NT2/D1 (cell line): Measurements from ENCODE around the gene AK3.

Experiments
- YY1 ChIP-seq: IDR thresholded peaks from 2 replicates; pipeline ENCODE4 v1.6.1; 2011; ENCODE audit not compliant: insufficient read length, insufficient read depth
- ZNF274 ChIP-seq: IDR thresholded peaks from 2 replicates; pipeline ENCODE4 v1.6.1; 2011; ENCODE audit warnings: mild to moderate bottlenecking, low read depth, low read length

GRCh38 chr9:4714266-4715016 lies 26.6 kb downstream of the AK3 start:
- TF ChIP-seq ZNF274 (no peak), YY1 (no peak)
